T1000 (cell line): ENCODE results near the gene DIS3L2.
"Not testable (repeated sequence)": the region's sequence is repeated elsewhere in the genome, so short reads cannot be mapped to it uniquely, and the experiment has no call there.

ENCODE experiments used
- DNase-seq: peaks from one replicate; lab custom pipeline; 2025; ENCODE audit warnings: mixed read lengths; lab: John Stamatoyannopoulos, UW

DIS3L2 gene

DNA sequence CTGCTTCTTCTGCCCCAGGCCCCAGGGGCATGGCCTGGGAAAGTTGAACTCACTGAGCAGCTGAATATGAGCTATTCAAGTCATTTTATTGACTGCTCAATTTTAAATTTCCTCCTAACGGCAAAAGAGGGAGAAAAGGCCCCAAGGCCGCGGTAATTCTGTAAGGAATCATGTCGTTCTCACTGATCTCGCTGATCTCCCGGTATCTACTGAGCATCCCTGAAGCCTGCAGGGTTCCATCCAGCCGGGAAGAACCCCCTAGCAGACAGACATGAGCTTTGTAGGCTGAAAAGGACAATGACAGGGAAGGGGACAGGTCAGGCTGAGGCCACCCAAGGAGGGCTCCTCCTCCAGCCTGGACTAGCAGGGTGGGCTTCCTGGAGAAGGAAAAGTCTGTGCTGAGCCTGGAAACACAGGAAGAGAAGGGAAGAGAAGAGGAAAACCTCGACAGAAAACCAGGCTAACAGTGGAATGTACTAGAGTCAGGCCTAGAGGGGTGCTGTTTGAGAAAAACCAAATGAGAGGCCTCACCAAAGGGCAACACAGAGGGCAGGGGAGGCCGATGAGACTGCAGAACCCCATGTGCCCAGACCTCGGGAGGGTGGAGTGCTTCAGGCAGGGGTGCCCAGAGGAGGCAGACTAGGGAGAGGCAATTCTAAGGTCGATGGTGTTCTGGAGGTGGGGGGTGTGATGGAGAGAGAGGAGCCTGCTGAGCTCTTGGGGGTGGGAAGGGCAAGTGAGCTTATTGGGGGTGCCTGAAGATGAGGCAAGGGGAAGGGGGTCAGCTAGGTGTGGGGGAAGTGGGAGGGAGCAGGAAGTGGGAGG lies 32.4 kb upstream of the DIS3L2 start:
- no peak for DNase-seq

- no peak for DNase-seq
These were observed 31.4 kb upstream of the DIS3L2 start for GRCh38 chr2:231929961-231930592.

- no peak for DNase-seq
These were observed 30.8 kb upstream of the DIS3L2 start for GRCh38 chr2:231930593-231931281.

DNA sequence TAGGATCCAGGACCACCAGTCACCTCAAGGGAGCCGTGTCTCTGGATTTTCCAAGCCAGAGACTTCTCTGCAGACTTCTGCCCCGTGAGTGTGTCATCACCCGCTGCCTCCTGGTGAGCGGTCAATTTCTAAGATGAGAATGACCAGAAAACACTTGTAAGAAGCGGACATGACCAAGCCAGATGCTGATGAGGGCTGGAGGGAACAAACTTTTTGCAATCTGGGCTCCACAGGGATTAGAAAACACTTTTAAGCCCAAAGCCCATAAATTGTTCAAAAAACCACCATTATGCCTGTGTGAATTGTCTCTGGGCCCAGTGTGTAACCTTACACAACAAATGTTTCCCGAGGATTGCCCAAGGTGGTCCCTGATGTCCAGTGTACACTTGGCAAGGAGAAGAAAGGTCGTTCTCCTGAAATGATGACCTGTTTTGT lies 30.0 kb upstream of the DIS3L2 start:
- DNase-seq = no peak

GRCh38 chr2:231932711-231932970 lies 28.9 kb upstream of the DIS3L2 start:
- no peak for DNase-seq

GRCh38 chr2:231932985-231933915 lies 28.3 kb upstream of the DIS3L2 start:
- DNase-seq = no peak

GRCh38 chr2:231933916-231934401 lies 27.6 kb upstream of the DIS3L2 start:
- no peak for DNase-seq

- DNase-seq = no peak
These were observed 26.9 kb upstream of the DIS3L2 start for GRCh38 chr2:231934441-231935206.

GRCh38 chr2:231935207-231935524 lies 26.3 kb upstream of the DIS3L2 start:
- DNase-seq = no peak

DNA sequence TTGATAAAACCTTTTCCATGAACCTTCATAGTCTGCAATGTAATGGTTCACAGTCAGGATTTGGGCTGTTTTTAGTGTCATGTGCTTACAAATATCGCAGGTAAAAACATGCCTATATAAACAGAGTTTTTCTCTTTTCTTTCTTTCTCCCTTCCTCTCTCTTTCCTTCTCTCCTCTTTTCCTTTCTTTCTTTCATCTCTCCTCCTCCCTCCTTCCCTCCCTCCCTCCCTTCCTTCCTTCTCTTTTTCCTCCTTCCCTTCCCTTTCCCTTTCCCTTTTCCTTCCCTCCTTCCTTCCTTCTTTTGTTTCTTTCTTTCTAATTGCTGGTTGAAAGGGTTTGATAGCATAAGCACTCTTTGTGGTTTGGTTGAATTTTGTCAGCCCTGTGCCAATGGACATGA lies 25.7 kb upstream of the DIS3L2 start:
- no peak for DNase-seq

DNA sequence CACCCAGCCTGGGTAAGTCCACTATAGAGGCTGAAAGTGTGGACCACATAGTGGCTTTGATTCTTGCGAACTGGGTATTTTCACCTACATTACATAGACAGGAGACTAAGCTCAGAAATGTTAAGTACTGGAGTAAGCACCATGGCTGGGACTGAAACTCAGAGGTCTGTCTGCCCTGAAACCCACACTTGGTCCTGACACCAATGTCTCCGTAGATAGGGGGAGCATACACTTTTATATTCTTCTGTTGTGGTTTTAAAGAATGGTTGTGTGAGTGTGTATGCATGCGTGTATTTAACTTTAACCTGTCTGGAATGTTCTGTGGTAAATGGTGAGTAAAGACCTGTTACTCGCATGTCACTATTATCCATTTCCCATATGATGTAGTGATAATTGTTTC lies 25.0 kb upstream of the DIS3L2 start:
- DNase-seq = no peak

- no peak for DNase-seq
These were observed 24.5 kb upstream of the DIS3L2 start for GRCh38 chr2:231937057-231937456.

DNA sequence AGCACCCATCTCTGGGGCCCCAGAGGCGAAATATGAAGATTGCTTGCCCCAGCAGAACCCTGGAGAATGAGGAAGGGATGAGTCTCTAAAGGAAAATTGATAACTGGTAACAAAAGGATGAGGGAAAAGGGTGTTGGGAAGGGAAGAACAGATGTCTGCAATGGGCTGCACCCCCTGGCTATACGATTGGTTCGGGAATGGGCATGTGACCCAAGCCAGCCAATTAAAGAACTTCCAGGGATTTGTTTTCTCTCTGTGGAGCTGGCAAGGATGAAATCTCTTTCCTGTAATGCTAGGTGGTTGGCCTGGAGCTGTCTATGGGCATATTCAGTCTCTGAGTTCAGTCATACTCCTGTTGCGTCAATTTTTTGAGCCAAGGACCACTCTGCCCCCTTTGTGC lies 22.5 kb upstream of the DIS3L2 start:
- DNase-seq = no peak

GRCh38 chr2:231940795-231941194 lies 20.7 kb upstream of the DIS3L2 start:
- no peak for DNase-seq

DNA sequence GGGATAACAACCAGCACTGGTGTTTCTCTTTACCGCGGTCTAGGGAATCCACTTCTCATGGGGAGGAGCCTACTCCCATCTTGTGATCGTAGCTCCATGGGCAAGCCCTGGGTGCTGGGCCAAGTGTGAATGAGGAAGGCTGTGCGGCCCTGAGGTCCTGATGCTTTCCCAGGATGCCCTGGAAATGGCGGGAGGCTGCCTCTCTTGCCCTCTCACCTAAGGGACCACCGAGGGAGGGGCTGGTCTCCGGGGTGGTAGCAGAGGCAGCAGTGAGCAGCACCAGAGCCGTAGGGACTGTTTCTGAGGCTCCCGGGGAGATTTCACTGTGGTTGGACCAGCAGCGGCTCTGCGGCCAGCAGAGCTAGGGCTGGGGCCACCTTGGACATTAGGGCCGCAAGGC lies 19.8 kb upstream of the DIS3L2 start:
- no peak for DNase-seq

DNA sequence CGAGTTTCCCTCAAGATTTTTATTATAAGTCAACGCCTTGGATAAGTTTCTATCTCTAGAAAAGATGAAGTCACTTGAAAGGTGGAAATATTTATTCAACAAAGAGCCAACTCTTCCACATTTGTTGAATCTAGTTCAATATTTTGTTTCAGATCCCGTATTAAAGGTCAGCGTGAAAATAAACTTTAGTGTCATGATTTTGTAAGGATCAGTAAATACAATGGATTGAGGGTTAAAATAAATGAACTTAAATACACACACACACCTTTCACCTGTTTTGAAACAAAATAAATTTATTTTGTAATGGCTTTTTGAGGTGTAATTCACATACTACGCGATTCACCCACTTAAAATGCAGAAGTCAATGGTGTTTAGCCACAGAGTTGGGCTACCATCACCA lies 19.3 kb upstream of the DIS3L2 start:
- DNase-seq = no peak

DNA sequence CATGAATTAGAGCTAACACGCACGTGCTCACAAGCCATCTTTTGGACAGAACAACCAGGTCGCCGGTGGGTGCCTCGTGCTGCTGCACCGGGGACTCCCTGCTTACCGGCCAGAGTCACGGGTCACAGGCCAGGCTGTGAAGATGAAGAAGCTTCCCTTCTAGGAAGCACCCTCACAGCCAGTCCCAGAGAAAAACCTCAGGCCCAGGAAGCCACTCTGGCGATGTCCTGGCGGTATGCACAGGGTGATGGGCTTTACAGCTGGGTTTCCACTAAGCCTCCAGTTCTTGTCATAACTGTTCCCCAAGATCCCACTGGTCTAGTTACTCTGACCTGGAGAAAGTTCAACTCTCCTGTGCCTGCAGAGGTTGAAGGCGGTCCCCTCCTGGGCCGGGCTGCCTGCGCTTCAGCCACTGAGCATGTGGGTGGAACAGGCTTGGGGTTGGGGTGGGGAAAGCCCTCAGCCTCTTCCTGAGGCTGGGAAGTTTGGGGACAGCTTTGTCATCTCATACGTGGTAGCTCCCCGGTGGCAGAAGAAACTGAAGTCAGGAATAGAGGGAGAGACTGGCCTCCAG lies 15.2 kb upstream of the DIS3L2 start:
- no peak for DNase-seq

- DNase-seq = not testable (repeated sequence)
These were observed 14.4 kb upstream of the DIS3L2 start for GRCh38 chr2:231947112-231947511.

DNA sequence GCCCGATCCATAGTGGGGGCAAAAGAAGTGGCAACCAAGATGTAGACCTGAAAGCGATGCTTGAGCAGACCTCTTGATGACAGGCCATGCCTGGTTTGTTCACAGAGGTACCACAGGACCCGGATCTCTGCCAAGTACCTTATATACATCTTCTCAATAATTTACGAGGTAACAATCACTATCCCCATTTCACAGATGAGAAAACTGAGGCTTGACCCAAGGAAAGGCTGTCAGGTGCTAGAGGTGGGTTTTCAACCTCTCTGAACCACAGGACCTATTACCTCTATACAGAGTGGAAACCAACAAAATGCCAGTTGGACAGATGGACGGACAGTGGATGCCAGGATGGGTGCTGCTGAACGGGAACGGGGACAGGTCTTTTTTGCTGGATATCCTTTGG lies 13.8 kb upstream of the DIS3L2 start:
- DNase-seq = no peak

DNA sequence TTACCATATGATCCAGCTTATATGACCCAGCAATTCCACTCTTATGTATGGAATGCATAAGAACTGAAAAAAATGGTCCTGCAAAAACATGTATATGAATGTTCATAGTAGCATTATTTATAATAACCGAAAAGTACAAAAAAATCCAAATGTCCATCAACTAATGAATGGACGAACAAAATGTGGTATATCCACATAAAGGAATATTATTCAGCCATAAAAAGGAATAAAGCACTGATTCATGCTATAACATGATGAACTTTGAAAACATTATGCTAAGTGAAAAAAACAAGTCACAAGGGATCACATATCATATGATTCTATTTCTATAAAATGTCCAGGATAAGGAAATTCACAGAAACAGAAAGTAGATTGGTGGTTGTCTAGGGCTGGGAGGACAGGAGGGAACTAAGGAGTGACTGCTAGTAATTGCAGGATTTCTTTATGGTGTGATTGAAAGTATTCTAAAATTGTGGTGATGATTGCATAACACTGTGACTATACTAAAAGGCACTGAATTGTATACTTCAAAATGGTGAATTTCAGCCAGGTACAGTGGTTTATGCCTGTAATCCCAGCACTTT lies 10.0 kb upstream of the DIS3L2 start:
- DNase-seq = no peak
